K562 (cell line): ENCODE measurements around the gene HS3ST3A1. TPM values are rescaled to one million over a fixed set of nuclear protein-coding genes. Genes with fewer than 3 reads are reported as not detected.

Experiments used
- ATAC-seq: fragments of 200-7000 bp; cut with Tn5 transposase; 3 replicates; pipeline ENCODE4 v1.9.1; 2020; ENCODE audit warnings: moderate library complexity
- BruUV-seq: library from RNA; stranded (reverse); fragments of 400-500 nt; replicated peaks from 2 replicates; lab custom pipeline; 2021; lab: Mats Ljungman, UMichigan
- CTCF ChIA-PET: fragments of 300-600 bp; formaldehyde crosslinking; extraction: SDS; loops from one replicate; lab custom pipeline; 2021; ENCODE audit warnings: low intra/inter-chr PET ratio; lab: Yijun Ruan, JAX
- POLR2A ChIA-PET: fragments of 300-600, 350-650 bp; sonication (Branson Sonifier 250); formaldehyde crosslinking; extraction: SDS; loops from one replicate; lab custom pipeline; 2021; ENCODE audit warnings: antibody characterized with exemption, inconsistent platforms; lab: Yijun Ruan, JAX
- DNase-seq, 4 experiments: peaks; one replicate each; pipeline versions ENCODE4 v3.0.0 to v3.0.0-alpha.2; 2011 to 2018; ENCODE audit warnings: low spot score in 3 of 4, mixed read lengths in 3 of 4; ENCODE audit errors: extremely low read depth in 1 of 4
- FAIRE-seq: peaks from 2 replicates; lab custom pipeline; 2011; peaks lifted over from hg19 to GRCh38; lab: Jason Lieb, UNC
- H2AFZ ChIP-seq: 2 replicates; pipeline ENCODE4 v1.6.0; 2011; ENCODE audit warnings: low read depth, low read length, control low read depth, inconsistent platforms
- H3K27ac ChIP-seq: fragments of 200-600 bp; 3 replicates; pipeline ENCODE4 v1.8.0; 2011; ENCODE audit warnings: low read depth, mild to moderate bottlenecking, control low read depth, inconsistent platforms, low read length, moderate library complexity, mixed read lengths; ENCODE audit errors: extremely low read depth
- H3K27me3 ChIP-seq, 2 experiments: fragments of 300-600 bp in 1 of 2; 2 replicates in 1 of 2; 3 replicates in 1 of 2; pipeline versions ENCODE4 v1.6.0 to v1.8.0; 2011; ENCODE audit warnings: inconsistent platforms in 2 of 2, low read length in 2 of 2, mild to moderate bottlenecking in 1 of 2, mixed read lengths in 1 of 2, moderate library complexity in 1 of 2; ENCODE audit not compliant: control insufficient read depth in 2 of 2, insufficient read depth in 2 of 2
- H3K36me3 ChIP-seq: fragments of 300-600 bp; 3 replicates; pipeline ENCODE4 v1.8.0; 2011; ENCODE audit warnings: mild to moderate bottlenecking, low read length, inconsistent platforms; ENCODE audit not compliant: control insufficient read depth, insufficient read depth
- H3K4me1 ChIP-seq, 2 experiments: fragments of 200-600 bp in 1 of 2; replicated peaks in 1 of 2; 2 replicates in 1 of 2; 3 replicates in 1 of 2; pipeline versions ENCODE4 v1.5.1 to v1.8.0; 2011; ENCODE audit warnings: inconsistent platforms in 2 of 2, low read length in 2 of 2, mild to moderate bottlenecking in 1 of 2, mixed read lengths in 1 of 2, moderate library complexity in 1 of 2; ENCODE audit not compliant: control insufficient read depth in 2 of 2, insufficient read depth in 2 of 2
- H3K4me2 ChIP-seq: 2 replicates; pipeline ENCODE4 v1.6.1; 2011; ENCODE audit warnings: low read length, control low read depth, inconsistent platforms, mixed read lengths; ENCODE audit not compliant: insufficient read depth
- H3K4me3 ChIP-seq: fragments of 200-600 bp; sonication (generic), shearing (Covaris generic); 2 replicates; pipeline ENCODE4 v1.5.1; 2016; ENCODE audit warnings: control low read depth, inconsistent platforms
- H3K79me2 ChIP-seq: fragments of 200-600 bp; 3 replicates; pipeline ENCODE4 v1.8.0; 2011; ENCODE audit warnings: low read length, inconsistent platforms; ENCODE audit not compliant: control insufficient read depth, insufficient read depth
- H3K9ac ChIP-seq, 2 experiments: 2 replicates each; pipeline versions ENCODE4 v1.6.0 to v1.6.1; 2011; ENCODE audit warnings: low read depth in 2 of 2, low read length in 2 of 2, control low read depth in 1 of 2, inconsistent platforms in 1 of 2, mild to moderate bottlenecking in 1 of 2, mixed read lengths in 1 of 2; ENCODE audit not compliant: insufficient read depth in 1 of 2
- H3K9me1 ChIP-seq: one replicate; pipeline ENCODE4 v1.6.0; 2011; ENCODE audit warnings: inconsistent platforms, mild to moderate bottlenecking, low read length, moderate library complexity; ENCODE audit not compliant: control insufficient read depth, insufficient read depth
- H3K9me3 ChIP-seq: replicated peaks from 2 replicates; pipeline ENCODE4 v1.5.1; 2011; ENCODE audit warnings: low read depth, low read length, inconsistent platforms; ENCODE audit not compliant: control insufficient read depth, insufficient read depth
- H4K20me1 ChIP-seq: replicated peaks from 2 replicates; pipeline ENCODE4 v1.6.1; 2011; ENCODE audit warnings: low read length, inconsistent platforms, mixed read lengths; ENCODE audit not compliant: control insufficient read depth, insufficient read depth
- MLLT1 ChIP-seq, 2 experiments: fragments of 450-650 bp; IDR thresholded peaks; 2 replicates each; pipeline ENCODE4 v1.6.1; 2016
- NR2C2 ChIP-seq, 2 experiments: fragments of 200-800 bp in 1 of 2; sonication (Bioruptor generic) in 1 of 2; sonication (generic) in 1 of 2; formaldehyde crosslinking in 1 of 2; IDR thresholded peaks; 2 replicates each; pipeline versions ENCODE4 v1.6.1 to v1.8.0; 2016 to 2022; ENCODE audit warnings: mild to moderate bottlenecking in 1 of 2, missing compliant biosample characterization in 1 of 2, missing genetic modification characterization in 1 of 2, missing genetic modification reagents in 1 of 2
- POLR2H ChIP-seq: IDR thresholded peaks from 2 replicates; pipeline ENCODE4 v1.6.1; 2016; ENCODE audit warnings: missing genetic modification characterization, low read depth, mild to moderate bottlenecking, control low read depth, missing compliant biosample characterization, moderate library complexity
- TCFL5 ChIP-seq: fragments of 250-450 bp; sonication (Bioruptor Pico); conservative IDR thresholded peaks from 2 replicates; pipeline ENCODE4 v1.6.1; 2021; ENCODE audit warnings: mild to moderate bottlenecking, moderate library complexity, matching md5 sums
- ZBTB1 ChIP-seq: sonication (generic); formaldehyde crosslinking; IDR thresholded peaks from 2 replicates; pipeline ENCODE4 v1.8.1; 2023; ENCODE audit warnings: missing genetic modification reagents, low read depth, mild to moderate bottlenecking, borderline replicate concordance
- ZFP1 ChIP-seq: fragments of 450-650 bp; formaldehyde crosslinking; IDR thresholded peaks from 2 replicates; pipeline ENCODE4 v1.4.0; 2020; ENCODE audit warnings: mild to moderate bottlenecking, mixed read lengths
- ZNF124 ChIP-seq: sonication (generic); formaldehyde crosslinking; IDR thresholded peaks from 2 replicates; pipeline ENCODE4 v1.8.1; 2022; ENCODE audit warnings: missing genetic modification reagents
- ZNF165 ChIP-seq: fragments of 250-450 bp; sonication (Bioruptor Pico); IDR thresholded peaks from 2 replicates; pipeline ENCODE4 v1.4.0; 2020; ENCODE audit warnings: borderline replicate concordance
- ZNF384 ChIP-seq: IDR thresholded peaks from 2 replicates; pipeline ENCODE4 v1.6.1; 2012; ENCODE audit warnings: low read depth, low read length, improper control_type of control experiment
- ZNF436 ChIP-seq: fragments of 250-450, 450-650 bp; sonication (Bioruptor Pico); formaldehyde crosslinking; IDR thresholded peaks from 2 replicates; pipeline ENCODE4 v1.7.0; 2020; ENCODE audit warnings: mild to moderate bottlenecking
- ZNF79 ChIP-seq: fragments of 250-450 bp; sonication (Bioruptor Pico); IDR thresholded peaks from 2 replicates; pipeline ENCODE4 v1.4.0; 2020; ENCODE audit warnings: low read depth, mild to moderate bottlenecking, moderate library complexity
- WGBS: fragments of 100-300 bp; shearing (Covaris generic); methylation state at CpG from one replicate; pipeline ENCODE4 v1.1.6; 2016; ENCODE audit warnings: low coverage, mixed read lengths; ENCODE audit not compliant: insufficient coverage; ENCODE audit errors: missing lambda C conversion rate; 5-methylcytosine and 5-hydroxymethylcytosine counted together
- in situ Hi-C: fragments of 300-500 bp; cut with MboI; formaldehyde crosslinking; loops from 4 replicates; pipeline ENCODE4 v1.15.0; 2018; ENCODE audit warnings: inconsistent platforms, mixed read lengths
- intact Hi-C: fragments of 100-400 bp; cut with micrococcal nuclease; formaldehyde crosslinking; loops from 2 replicates; pipeline ENCODE4 v1.14.2; 2022
- polyA plus RNA-seq, 8 experiments: library from polyadenylated mRNA; depleted of rRNA in 4 of 8; stranded (reverse) in 5 of 8; unstranded in 3 of 8; fragments of >200 nt; fragmentation: Nextera tagmentation in 2 of 8; fragmentation: Illumina TruSeq in 1 of 8; extraction: Ambion mirVana in 2 of 8; extraction: Trizol in 1 of 8; gene quantifications; 2 replicates each; pipeline versions ENCODE4 v1.2.1 to v1.2.3, GENCODE V29; 2011 to 2014; ENCODE audit warnings: inconsistent platforms in 1 of 8, missing spikeins in 1 of 8
- total RNA-seq, 7 experiments: library from RNA; depleted of rRNA in 6 of 7; stranded (reverse); fragments of >200 nt in 6 of 7; fragmentation: Illumina TruSeq in 2 of 7; extraction: Trizol in 2 of 7; gene quantifications; 2 replicates each; pipeline versions ENCODE4 v1.2.1 to v1.2.3, GENCODE V29; 2011 to 2021; ENCODE audit warnings: low replicate concordance in 1 of 7
- TF ChIP-seq, protein P1 (sequence below): fragments of 450-650 bp; IDR thresholded peaks from 2 replicates; pipeline ENCODE4 v1.6.1; 2016; ENCODE audit warnings: antibody characterized with exemption
- TF ChIP-seq, protein P2 (sequence below): fragments of 450-650 bp; IDR thresholded peaks from 2 replicates; pipeline ENCODE4 v1.6.1; 2016; ENCODE audit warnings: missing biosample characterization, missing genetic modification characterization
- TF ChIP-seq, protein P3 (sequence below): fragments of 250-450 bp; sonication (Bioruptor Pico); IDR thresholded peaks from 2 replicates; pipeline ENCODE4 v1.4.0; 2020; ENCODE audit warnings: borderline replicate concordance

Gene HS3ST3A1
- total and polyA plus RNA-seq, 9 of the 15 experiments (the other 6 are each of a cell fraction or from before 2014, with no cell fraction given) = 0.25 to 14.8 (median 2.3) TPM

DNA sequence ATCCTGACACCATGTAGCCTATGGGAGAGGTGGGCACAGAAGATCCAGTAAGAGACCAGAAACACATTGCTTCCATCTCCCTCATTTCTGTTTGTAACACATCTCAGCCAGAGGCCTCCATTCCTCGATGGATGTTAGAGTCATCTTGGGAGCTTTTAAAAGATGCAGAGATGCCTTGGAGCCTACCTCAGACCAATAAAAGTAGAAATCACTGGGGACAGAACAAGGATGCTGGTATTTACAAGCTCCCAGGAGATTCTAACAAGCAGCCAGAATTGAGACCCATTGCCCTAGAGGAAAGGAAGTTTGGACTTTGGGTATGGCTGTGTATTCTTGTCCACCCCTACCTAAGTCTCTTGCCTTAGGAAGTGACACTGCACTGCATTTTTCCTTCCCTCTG lies 40.8 kb downstream of the HS3ST3A1 start:
- intact Hi-C loops (no loop called here), in situ Hi-C loops (no loop called here)
- CTCF ChIA-PET = no interaction called here
- DNase-seq (no peak), FAIRE-seq (no peak), ATAC-seq (no peak)
- no peak overlapping the region for H3K4me3 ChIP-seq
- no peak overlapping the region for H2AFZ ChIP-seq
- peaks cover 2% of the 10 kb centered on the region; the same call in 1 of the 3 replicates for H3K36me3 ChIP-seq
- H3K27ac ChIP-seq = no peak overlapping the region
- no peaks in the 10 kb centered on the region for H3K9me3 ChIP-seq
- H4K20me1 ChIP-seq = no peaks in the 10 kb centered on the region
- 64% methylated on average over 1 of the region's 1 CpG for WGBS
- H3K4me1 ChIP-seq = peaks cover 9 to 20% of the 10 kb centered on the region in 2 experiments; a peak in 4 of 5 replicates
- H3K9ac ChIP-seq = no peak overlapping the region
- no peaks in the 10 kb centered on the region for H3K9me1 ChIP-seq
- no TSS peak for BruUV-seq
- no peaks in the 10 kb centered on the region; the same call in 1 of the 3 replicates for H3K79me2 ChIP-seq
- H3K27me3 ChIP-seq = no peaks in the 10 kb centered on the region
- TF ChIP-seq ZFP1 (CRISPR knock-in tag) = no peak
- no peak for TF ChIP-seq TCFL5 (CRISPR knock-in tag)
- TF ChIP-seq ZNF436 (CRISPR knock-in tag) = no peak
- TF ChIP-seq ZNF165 (CRISPR knock-in tag) = no peak
- TF ChIP-seq ZNF124 = no peak
- no peak for TF ChIP-seq ZBTB1 (CRISPR knock-in tag)
- TF ChIP-seq, protein P1, sequence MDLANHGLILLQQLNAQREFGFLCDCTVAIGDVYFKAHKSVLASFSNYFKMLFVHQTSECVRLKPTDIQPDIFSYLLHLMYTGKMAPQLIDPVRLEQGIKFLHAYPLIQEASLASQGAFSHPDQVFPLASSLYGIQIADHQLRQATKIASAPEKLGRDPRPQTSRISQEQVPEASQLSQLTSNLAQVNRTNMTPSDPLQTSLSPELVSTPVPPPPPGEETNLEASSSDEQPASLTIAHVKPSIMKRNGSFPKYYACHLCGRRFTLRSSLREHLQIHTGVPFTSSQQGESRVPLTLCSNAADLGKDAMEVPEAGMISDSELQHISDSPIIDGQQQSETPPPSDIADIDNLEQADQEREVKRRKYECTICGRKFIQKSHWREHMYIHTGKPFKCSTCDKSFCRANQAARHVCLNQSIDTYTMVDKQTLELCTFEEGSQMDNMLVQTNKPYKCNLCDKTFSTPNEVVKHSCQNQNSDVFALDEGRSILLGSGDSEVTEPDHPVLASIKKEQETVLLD = no peak
- TF ChIP-seq ZNF79 = no peak
- TF ChIP-seq, protein P2, sequence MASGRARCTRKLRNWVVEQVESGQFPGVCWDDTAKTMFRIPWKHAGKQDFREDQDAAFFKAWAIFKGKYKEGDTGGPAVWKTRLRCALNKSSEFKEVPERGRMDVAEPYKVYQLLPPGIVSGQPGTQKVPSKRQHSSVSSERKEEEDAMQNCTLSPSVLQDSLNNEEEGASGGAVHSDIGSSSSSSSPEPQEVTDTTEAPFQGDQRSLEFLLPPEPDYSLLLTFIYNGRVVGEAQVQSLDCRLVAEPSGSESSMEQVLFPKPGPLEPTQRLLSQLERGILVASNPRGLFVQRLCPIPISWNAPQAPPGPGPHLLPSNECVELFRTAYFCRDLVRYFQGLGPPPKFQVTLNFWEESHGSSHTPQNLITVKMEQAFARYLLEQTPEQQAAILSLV (tag) = no peak
- TF ChIP-seq, protein P3, sequence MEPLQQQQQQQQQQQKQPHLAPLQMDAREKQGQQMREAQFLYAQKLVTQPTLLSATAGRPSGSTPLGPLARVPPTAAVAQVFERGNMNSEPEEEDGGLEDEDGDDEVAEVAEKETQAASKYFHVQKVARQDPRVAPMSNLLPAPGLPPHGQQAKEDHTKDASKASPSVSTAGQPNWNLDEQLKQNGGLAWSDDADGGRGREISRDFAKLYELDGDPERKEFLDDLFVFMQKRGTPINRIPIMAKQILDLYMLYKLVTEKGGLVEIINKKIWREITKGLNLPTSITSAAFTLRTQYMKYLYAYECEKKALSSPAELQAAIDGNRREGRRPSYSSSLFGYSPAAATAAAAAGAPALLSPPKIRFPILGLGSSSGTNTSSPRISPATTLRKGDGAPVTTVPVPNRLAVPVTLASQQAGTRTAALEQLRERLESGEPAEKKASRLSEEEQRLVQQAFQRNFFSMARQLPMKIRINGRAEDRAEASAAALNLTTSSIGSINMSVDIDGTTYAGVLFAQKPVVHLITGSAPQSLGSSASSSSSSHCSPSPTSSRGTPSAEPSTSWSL (CRISPR knock-in tag) = no peak
- TF ChIP-seq ZNF384 = no peak
- no peak for TF ChIP-seq NR2C2 (CRISPR knock-in tag; IDR thresholded peaks at IDR 0.05)
- no peak for TF ChIP-seq NR2C2 (tag; IDR thresholded peaks at IDR 0.05)
- TF ChIP-seq MLLT1 (IDR thresholded peaks at IDR 0.05) = no peak
- TF ChIP-seq POLR2H = no peak
- TF ChIP-seq, all 486 proteins: peak for 0
- H3K4me2 ChIP-seq = no peak overlapping the region
- POLR2A ChIA-PET = interaction anchor here (0.6 to 1.0 kb wide), 3 partner anchors 13 to 98 kb away, joined by 3 to 4 read pairs (median 3); no protein-coding TSS in a partner anchor
